ENCODE results near the gene CFAP298. TPM values are rescaled to one million over a fixed set of nuclear protein-coding genes. Genes with fewer than 3 reads are reported as not detected.

Gene CFAP298
- total and polyA plus RNA-seq, 10 donors = 22.4 to 34.6 (median 27.7) TPM

GRCh38 chr21:32572574-32573420 is 39.4 kb downstream of the CFAP298 start:
- Histone ChIP-seq H3K27ac (no peak overlapping the region), H3K36me3 (no peaks in the 10 kb centered on the region), H3K9me3 (no peaks in the 10 kb centered on the region), H3K27me3 (replicated peaks in 1 of 7) (peaks cover 0 to 5% (median 0%) of the 10 kb centered on the region in 7 donors), H3K4me3 (no peak overlapping the region), H3K4me1 (peaks cover 5 to 20% (median 13%) of the 10 kb centered on the region in 6 donors)
- TF ChIP-seq CTCF (IDR thresholded peaks at IDR 0.05 in 8 of 11, conservative IDR thresholded peaks at IDR 0.05 in 3 of 11) (no peak), POLR2AphosphoS5 (IDR thresholded peaks at IDR 0.05) (no peak), POLR2A (IDR thresholded peaks at IDR 0.05) (no peak)
- 75 to 86% (median 84%) methylated on average over 22 to 25 of the region's 25 CpGs for WGBS, 5 donors
- DNase-seq = no peak
- intact Hi-C loops (cut with DNase I; ENCODE audit: low total_unique reads) = loop anchor here (10.0 kb wide), 1 partner anchor 168 kb away; no protein-coding TSS in a partner anchor

GRCh38 chr21:32570456-32570855 is 41.7 kb downstream of the CFAP298 start:
- intact Hi-C loops (cut with DNase I; ENCODE audit: low total_unique reads) = loop anchor here (10.0 kb wide), 1 partner anchor 166 kb away; no protein-coding TSS in a partner anchor

GRCh38 chr21:32569261-32570230 is 42.6 kb downstream of the CFAP298 start:
- peaks cover 5 to 20% (median 13%) of the 10 kb centered on the region in 6 donors for H3K4me1 ChIP-seq
- DNase-seq = peak; percentile 90
- intact Hi-C loops (cut with DNase I; ENCODE audit: low total_unique reads) = loop anchor here (10.0 kb wide), 1 partner anchor 165 kb away; no protein-coding TSS in a partner anchor
- 4 to 8% (median 5%) methylated on average over 38 to 61 of the region's 61 CpGs for WGBS, 5 donors
- H3K27me3 ChIP-seq (replicated peaks in 1 of 7) = peaks cover 0 to 10% (median 0%) of the 10 kb centered on the region in 7 donors
- peak overlapping the region; percentile 33 to 85 (median 76) for H3K27ac ChIP-seq
- no peaks in the 10 kb centered on the region for H3K36me3 ChIP-seq
- H3K9me3 ChIP-seq = peaks cover 0 to 12% (median 8%) of the 10 kb centered on the region in 8 donors
- peak; percentile 41 to 86 (median 72) for TF ChIP-seq CTCF (IDR thresholded peaks at IDR 0.05 in 8 of 11, conservative IDR thresholded peaks at IDR 0.05 in 3 of 11)
- no peak for TF ChIP-seq POLR2A (IDR thresholded peaks at IDR 0.05)
- peak; percentile 46 to 77 (median 71) for TF ChIP-seq POLR2AphosphoS5 (IDR thresholded peaks at IDR 0.05)
- peak overlapping the region; percentile 41 to 78 (median 58) for H3K4me3 ChIP-seq

More at GRCh38 chr21:32570456-32570855, 41.7 kb downstream of the CFAP298 start:
- Histone ChIP-seq H3K4me3 (no peak overlapping the region), H3K4me1 (peaks cover 5 to 20% (median 13%) of the 10 kb centered on the region in 6 donors), H3K27me3 (replicated peaks in 1 of 7) (peaks cover 0 to 10% (median 0%) of the 10 kb centered on the region in 7 donors), H3K36me3 (no peaks in the 10 kb centered on the region), H3K9me3 (peaks cover 0 to 2% (median 0%) of the 10 kb centered on the region in 8 donors), H3K27ac (peak overlapping the region in 3 of 8 donors; percentile 73 to 85 (median 82))
- TF ChIP-seq CTCF (IDR thresholded peaks at IDR 0.05 in 8 of 11, conservative IDR thresholded peaks at IDR 0.05 in 3 of 11) (no peak), POLR2AphosphoS5 (IDR thresholded peaks at IDR 0.05) (no peak), POLR2A (IDR thresholded peaks at IDR 0.05) (no peak)
- DNase-seq = no peak
- WGBS, 5 donors = 63 to 80% (median 75%) methylated on average over 3 of the region's 3 CpGs

All from spleen (tissue), 11 donors.